A549 (cell line): ENCODE measurements around the gene FMO2. TPM values are rescaled to one million over a fixed set of nuclear protein-coding genes. Genes with fewer than 3 reads are reported as not detected.

ENCODE experiments used
- ATAC-seq, 2 experiments: fragments of 200-7000 bp in 1 of 2; fragments of >200 bp in 1 of 2; cut with Nextera tagmentation in 1 of 2; cut with Tn5 transposase in 1 of 2; 3 replicates each; pipeline versions ENCODE4 v1.8.0 to v1.9.1; 2018 to 2020; ENCODE audit warnings: mild to moderate bottlenecking in 1 of 2, moderate library complexity in 1 of 2
- CTCF ChIA-PET: fragments of 300-600 bp; sonication (Branson Sonifier 250); formaldehyde crosslinking; extraction: SDS; loops from one replicate; lab custom pipeline; 2021; ENCODE audit warnings: antibody characterized with exemption, inconsistent platforms; lab: Yijun Ruan, JAX
- POLR2A ChIA-PET: fragments of 350-600 bp; formaldehyde crosslinking; extraction: SDS; loops from one replicate; lab custom pipeline; 2021; ENCODE audit warnings: antibody characterized with exemption, inconsistent platforms; lab: Yijun Ruan, JAX
- DNase-seq, 2 experiments: peaks; one replicate each; pipeline versions ENCODE4 v3.0.0 to v3.0.0-alpha.2; 2011 to 2016; ENCODE audit warnings: low read depth in 1 of 2, low spot score in 1 of 2
- FAIRE-seq: peaks from 2 replicates; lab custom pipeline; 2011; peaks lifted over from hg19 to GRCh38; lab: Jason Lieb, UNC
- H3K27ac ChIP-seq, 2 experiments: fragments of >200 bp; sonication (Bioruptor Twin); formaldehyde crosslinking; 3 replicates each; pipeline ENCODE4 v1.5.1; 2016 to 2017
- H3K4me1 ChIP-seq: fragments of >200 bp; sonication (Bioruptor Twin); formaldehyde crosslinking; 3 replicates; pipeline ENCODE4 v1.6.1; 2016
- H3K4me2 ChIP-seq: fragments of >200 bp; sonication (Bioruptor Twin); formaldehyde crosslinking; 3 replicates; pipeline ENCODE4 v1.6.1; 2016
- H3K4me3 ChIP-seq: fragments of >200 bp; sonication (Bioruptor Twin); formaldehyde crosslinking; 3 replicates; pipeline ENCODE4 v1.5.1; 2016
- H3K9me3 ChIP-seq: fragments of >200 bp; sonication (Bioruptor Twin); formaldehyde crosslinking; 3 replicates; pipeline ENCODE4 v1.6.1; 2016
- BHLHE40 ChIP-seq: IDR thresholded peaks from 2 replicates; pipeline ENCODE4 v1.6.1; 2012; ENCODE audit warnings: low read depth, low read length, inconsistent platforms
- CBX8 ChIP-seq: fragments of 200-600 bp; sonication (generic); IDR thresholded peaks from 2 replicates; pipeline ENCODE4 v1.6.1; 2016
- CHD2 ChIP-seq: fragments of 150-350 bp; IDR thresholded peaks from 2 replicates; pipeline ENCODE4 v1.6.1; 2014; ENCODE audit warnings: low read length; ENCODE audit not compliant: partially characterized antibody
- CHD4 ChIP-seq: fragments of 200-600 bp; sonication (generic); IDR thresholded peaks from 2 replicates; pipeline ENCODE4 v1.6.1; 2016; ENCODE audit warnings: antibody characterized with exemption, mild to moderate bottlenecking, borderline replicate concordance
- CTCF ChIP-seq: fragments of >200 bp; sonication (Bioruptor Twin); formaldehyde crosslinking; IDR thresholded peaks from 3 replicates; pipeline ENCODE4 v1.5.1; 2016
- EHF ChIP-seq: fragments of 250-450 bp; sonication (Bioruptor Pico); IDR thresholded peaks from 2 replicates; pipeline ENCODE4 v1.5.0; 2020; ENCODE audit warnings: mild to moderate bottlenecking
- EHMT2 ChIP-seq: fragments of 200-600 bp; sonication (generic); IDR thresholded peaks from 2 replicates; pipeline ENCODE4 v1.6.1; 2016; ENCODE audit warnings: antibody characterized with exemption, low read depth, mild to moderate bottlenecking, moderate library complexity
- EP300 ChIP-seq, 2 experiments: fragments of >200 bp; sonication (Bioruptor Twin); formaldehyde crosslinking; IDR thresholded peaks; 2 replicates in 1 of 2; 3 replicates in 1 of 2; pipeline ENCODE4 v1.6.1; 2016 to 2017
- ESRRA ChIP-seq: fragments of 150-350 bp; IDR thresholded peaks from 2 replicates; pipeline ENCODE4 v1.6.1; 2014; ENCODE audit warnings: mild to moderate bottlenecking, low read length, borderline replicate concordance
- HEYL ChIP-seq: fragments of 250-450 bp; sonication (Bioruptor Pico); IDR thresholded peaks from 2 replicates; pipeline ENCODE4 v1.8.0; 2021; ENCODE audit warnings: mild to moderate bottlenecking, moderate library complexity
- HOXA7 ChIP-seq: fragments of 250-450 bp; sonication (Bioruptor Pico); IDR thresholded peaks from 2 replicates; pipeline ENCODE4 v1.5.0; 2020; ENCODE audit warnings: mild to moderate bottlenecking, moderate library complexity
- HOXB5 ChIP-seq: fragments of 250-450 bp; sonication (Bioruptor Pico); IDR thresholded peaks from 2 replicates; pipeline ENCODE4 v1.5.0; 2020; ENCODE audit warnings: mild to moderate bottlenecking, moderate library complexity
- KDM1A ChIP-seq: fragments of 200-600 bp; sonication (generic); IDR thresholded peaks from 2 replicates; pipeline ENCODE4 v1.6.1; 2016; ENCODE audit warnings: low read depth, mild to moderate bottlenecking
- KDM5A ChIP-seq: fragments of 200-600 bp; sonication (generic); IDR thresholded peaks from 2 replicates; pipeline ENCODE4 v1.6.1; 2016; ENCODE audit warnings: antibody characterized with exemption, mild to moderate bottlenecking
- MYC ChIP-seq: IDR thresholded peaks from 2 replicates; pipeline ENCODE4 v1.6.1; 2012; ENCODE audit warnings: mild to moderate bottlenecking, inconsistent platforms, low read length, improper control_type of control experiment, borderline replicate concordance
- NR3C1 ChIP-seq: fragments of >200 bp; sonication (Bioruptor Twin); formaldehyde crosslinking; IDR thresholded peaks from 3 replicates; pipeline ENCODE4 v1.6.1; 2017
- RAD21 ChIP-seq, 2 experiments: fragments of >200 bp in 1 of 2; sonication (Bioruptor Twin) in 1 of 2; formaldehyde crosslinking in 1 of 2; IDR thresholded peaks in 1 of 2; conservative IDR thresholded peaks in 1 of 2; 2 replicates in 1 of 2; 3 replicates in 1 of 2; pipeline ENCODE4 v1.6.1; 2012 to 2018; ENCODE audit warnings: inconsistent platforms in 1 of 2
- RCOR1 ChIP-seq: fragments of 150-350 bp; IDR thresholded peaks from 2 replicates; pipeline ENCODE4 v1.6.1; 2014; ENCODE audit warnings: antibody characterized with exemption, low read length, low read depth
- SMC3 ChIP-seq: fragments of >200 bp; sonication (Bioruptor Twin); formaldehyde crosslinking; IDR thresholded peaks from 3 replicates; pipeline ENCODE4 v1.6.1; 2018; ENCODE audit warnings: inconsistent platforms
- TFCP2L1 ChIP-seq: fragments of 250-450 bp; sonication (Bioruptor Pico); IDR thresholded peaks from 2 replicates; pipeline ENCODE4 v1.5.0; 2021; ENCODE audit warnings: mild to moderate bottlenecking
- ZNF302 ChIP-seq: fragments of 250-450 bp; sonication (Bioruptor Pico); IDR thresholded peaks from 2 replicates; pipeline ENCODE4 v1.9.0; 2021; ENCODE audit warnings: inconsistent platforms, mild to moderate bottlenecking, moderate library complexity
- WGBS: methylation state at CpG from one replicate; pipeline ENCODE4 v1.1.6; 2017; ENCODE audit errors: missing lambda C conversion rate; 5-methylcytosine and 5-hydroxymethylcytosine counted together
- polyA plus RNA-seq, 4 experiments: library from polyadenylated mRNA; depleted of rRNA in 3 of 4; stranded (reverse); fragments of >200 nt; fragmentation: RNase III in 1 of 4; extraction: RNeasy Plus Mini Kit Qiagen cat#74134 plus additional on column Dnase treatment in 1 of 4; gene quantifications; 2 replicates in 3 of 4; 3 replicates in 1 of 4; pipeline ENCODE4 v1.2.3, GENCODE V29; 2011 to 2017

The FMO2 gene
- polyA plus RNA-seq, 2 of the 4 experiments (the other 2 are of a cell fraction): not detected

DNA sequence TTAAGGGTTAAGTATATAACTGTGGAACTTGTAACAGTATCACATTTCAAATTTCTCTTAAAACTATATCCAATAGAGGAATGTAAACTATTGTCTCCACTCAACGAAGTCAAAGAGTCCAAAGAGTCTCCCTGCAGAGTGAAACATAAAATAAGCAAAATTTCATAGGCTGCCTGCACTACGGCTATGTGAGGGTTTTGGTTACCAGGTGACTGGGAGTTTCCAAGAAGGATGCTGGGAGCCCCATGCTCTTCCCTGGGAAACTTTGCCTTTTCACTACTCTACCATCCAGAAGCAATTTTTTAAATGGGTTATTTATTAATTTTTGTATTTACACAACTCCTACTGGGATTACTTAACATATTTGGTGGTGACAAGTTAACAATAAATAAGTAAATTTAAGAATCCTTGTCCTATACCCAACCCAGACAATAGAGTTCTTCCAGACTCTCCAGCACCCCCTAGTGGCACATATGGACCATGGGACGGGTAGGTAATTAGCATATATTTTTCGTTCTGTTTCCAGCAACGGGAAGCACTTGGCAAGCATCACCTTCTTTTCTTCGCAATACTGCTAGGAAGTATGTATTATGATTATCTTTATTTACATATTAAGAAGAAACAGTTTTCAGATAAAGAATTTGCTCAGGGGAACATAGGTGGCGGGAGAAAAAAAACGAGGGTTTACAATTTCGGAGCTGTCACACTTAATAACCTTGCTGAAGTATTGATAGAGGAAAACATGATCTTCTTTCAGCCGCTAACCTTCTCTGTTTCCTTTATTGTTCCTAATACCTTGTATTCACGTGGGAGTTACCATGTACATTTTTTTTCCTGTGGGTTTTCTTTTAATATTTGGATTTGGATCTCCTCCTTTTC lies 3.5 kb downstream of the FMO2 start:
- FAIRE-seq: no peak
- DNase-seq: peak; percentile 45 to 65
- Histone ChIP-seq H3K9me3 (no peaks in the 10 kb centered on the region), H3K4me3 (no peak overlapping the region), H3K4me1 (no peaks in the 10 kb centered on the region), H3K4me2 (peak overlapping the region; percentile 22; the same call in 2 of the 3 replicates), H3K27ac (no peak overlapping the region)
- CTCF ChIA-PET: interaction anchor here (0.8 to 2.4 kb wide), 3 partner anchors 12 to 222 kb away, joined by 3 to 7 read pairs (median 3); no protein-coding TSS in a partner anchor
- 17% methylated on average over 11 of the region's 11 CpGs for WGBS
- peak; percentile 85 to 96 for ATAC-seq
- no peak for TF ChIP-seq EHF (CRISPR knock-in tag)
- no peak for TF ChIP-seq RCOR1
- TF ChIP-seq BHLHE40: no peak
- no peak for TF ChIP-seq KDM5A
- peak; percentile 71 for TF ChIP-seq CTCF
- TF ChIP-seq ZNF302 (CRISPR knock-in tag): no peak
- no peak for TF ChIP-seq KDM1A
- TF ChIP-seq HOXB5: no peak
- peak; percentile 44 to 59; a peak in 4 of 5 replicates for TF ChIP-seq RAD21 (conservative IDR thresholded peaks at IDR 0.05 in 1 of 2, IDR thresholded peaks at IDR 0.05 in 1 of 2)
- TF ChIP-seq SMC3: peak; percentile 45
- POLR2A ChIA-PET: no interaction called here

DNA sequence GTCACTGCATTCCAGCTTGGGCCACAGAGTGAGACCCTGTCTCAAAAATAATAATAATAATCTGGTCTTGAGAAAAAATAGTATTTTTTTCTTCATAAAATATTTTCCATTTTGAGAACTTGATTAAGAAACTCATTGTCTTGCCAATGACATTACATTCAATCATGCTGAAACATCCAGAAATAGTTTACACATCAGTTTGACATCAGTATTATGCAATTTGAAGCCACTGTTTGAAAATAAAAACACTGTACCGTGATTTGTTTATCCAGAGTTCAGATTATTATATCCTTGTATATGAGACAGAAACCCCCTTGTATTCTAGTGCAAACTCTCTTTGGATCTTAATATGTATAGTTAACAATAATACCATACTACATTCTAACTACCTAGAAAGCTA lies 6.9 kb downstream of the FMO2 start:
- Histone ChIP-seq H3K27ac (no peak overlapping the region), H3K4me3 (no peak overlapping the region), H3K4me2 (no peak overlapping the region), H3K9me3 (no peaks in the 10 kb centered on the region), H3K4me1 (no peaks in the 10 kb centered on the region)
- POLR2A ChIA-PET: no interaction called here
- 10% methylated on average over 1 of the region's 1 CpG for WGBS
- ATAC-seq: no peak
- no peak for TF ChIP-seq CHD2
- TF ChIP-seq TFCP2L1: no peak
- TF ChIP-seq RAD21 (conservative IDR thresholded peaks at IDR 0.05 in 1 of 2, IDR thresholded peaks at IDR 0.05 in 1 of 2): no peak
- no peak for TF ChIP-seq EHMT2
- TF ChIP-seq ZNF302 (CRISPR knock-in tag): no peak
- TF ChIP-seq HEYL (CRISPR knock-in tag): no peak
- no peak for TF ChIP-seq CHD4
- no peak for TF ChIP-seq HOXB5
- TF ChIP-seq CTCF: no peak
- no peak for TF ChIP-seq ESRRA
- no peak for TF ChIP-seq HOXA7 (CRISPR knock-in tag)
- TF ChIP-seq EP300 (IDR thresholded peaks at IDR 0.05): no peak
- TF ChIP-seq NR3C1: no peak
- no peak for TF ChIP-seq RCOR1
- no peak for TF ChIP-seq EHF (CRISPR knock-in tag)
- TF ChIP-seq CBX8: no peak
- no peak for TF ChIP-seq BHLHE40
- TF ChIP-seq MYC: no peak
- no peak for FAIRE-seq
- DNase-seq: no peak
- CTCF ChIA-PET: interaction anchor here (1.4 to 2.6 kb wide), 2 partner anchors 35 to 225 kb away, joined by 5 to 7 read pairs; no protein-coding TSS in a partner anchor
